ENCODE data around the gene FLII.
A peak's percentile ranks its signal among the peaks of the same experiment; 100 is the strongest.

FLII gene

GRCh38 chr17:18260332-18261145, 2.0 kb upstream of the FLII start, which contains the start of gene MIEF2:
TSS of gene MIEF2 (plus strand) at chr17:18260662. CDS start at chr17:18262721, 2,059 bp downstream.
- DNase-seq (ENCODE audit: low read depth), result peak; percentile 90

GRCh38 chr17:18259621-18260331, 1.2 kb upstream of the FLII start:
- no peak for DNase-seq (ENCODE audit: low read depth)

GRCh38 chr17:18257982-18258355, 569 bp downstream of the FLII start:
- peak; percentile 45 for DNase-seq (ENCODE audit: low read depth)

GRCh38 chr17:18257268-18257981, 1.1 kb downstream of the FLII start:
- DNase-seq (ENCODE audit: low read depth), result no peak

GRCh38 chr17:18256776-18257175, 1.8 kb downstream of the FLII start:
- no peak for DNase-seq (ENCODE audit: low read depth)

- no peak for DNase-seq (ENCODE audit: low read depth)
Measured at GRCh38 chr17:18256351-18256750, 2.2 kb downstream of the FLII start.

GRCh38 chr17:18254888-18255649, 3.5 kb downstream of the FLII start:
- DNase-seq (ENCODE audit: low read depth), result no peak

- DNase-seq (ENCODE audit: low read depth), result no peak
Measured at GRCh38 chr17:18253947-18254821, 4.4 kb downstream of the FLII start.

- no peak for DNase-seq (ENCODE audit: low read depth)
Measured at GRCh38 chr17:18253187-18253884, 5.2 kb downstream of the FLII start.

GRCh38 chr17:18252160-18252559, 6.4 kb downstream of the FLII start:
- DNase-seq (ENCODE audit: low read depth), result no peak

- DNase-seq (ENCODE audit: low read depth), result no peak
Measured at GRCh38 chr17:18251204-18251603, 7.3 kb downstream of the FLII start.

- no peak for DNase-seq (ENCODE audit: low read depth)
Measured at GRCh38 chr17:18250708-18251107, 7.8 kb downstream of the FLII start.

GRCh38 chr17:18250259-18250658, 8.3 kb downstream of the FLII start:
- DNase-seq (ENCODE audit: low read depth), result no peak

GRCh38 chr17:18248811-18249210, 9.7 kb downstream of the FLII start:
- no peak for DNase-seq (ENCODE audit: low read depth)

GRCh38 chr17:18248300-18248731, 10.2 kb downstream of the FLII start:
- peak; percentile 47 for DNase-seq (ENCODE audit: low read depth)

GRCh38 chr17:18247613-18248001, 10.9 kb downstream of the FLII start:
- DNase-seq (ENCODE audit: low read depth), result no peak

- DNase-seq (ENCODE audit: low read depth), result no peak
Measured at GRCh38 chr17:18246880-18247612, 11.5 kb downstream of the FLII start.

- DNase-seq (ENCODE audit: low read depth), result no peak
Measured at GRCh38 chr17:18246109-18246725, 12.3 kb downstream of the FLII start.
